GM12878 (cell line): Measurements from ENCODE around the gene AASDH. TPM values are rescaled to one million over a fixed set of nuclear protein-coding genes. Genes with fewer than 3 reads are reported as not detected.

Experiments
- ASH2L ChIP-seq: fragments of 300-600, 200-600 bp; sonication (generic); IDR thresholded peaks from 2 replicates; pipeline ENCODE4 v1.6.1; 2017; ENCODE audit warnings: low read depth, mild to moderate bottlenecking, borderline replicate concordance
- BCLAF1 ChIP-seq: fragments of 450-650 bp; IDR thresholded peaks from 2 replicates; pipeline ENCODE4 v1.6.1; 2017; ENCODE audit warnings: antibody characterized with exemption, mild to moderate bottlenecking, moderate library complexity
- BHLHE40 ChIP-seq, 2 experiments: fragments of 450-650 bp in 1 of 2; IDR thresholded peaks; 2 replicates each; pipeline ENCODE4 v1.6.1; 2011 to 2017; ENCODE audit warnings: low read depth in 2 of 2, borderline replicate concordance in 1 of 2, improper control_type of control experiment in 1 of 2, low read length in 1 of 2, mild to moderate bottlenecking in 1 of 2
- BRCA1 ChIP-seq: IDR thresholded peaks from 2 replicates; pipeline ENCODE4 v1.6.1; 2011; ENCODE audit warnings: low read depth, low read length, improper control_type of control experiment
- CREM ChIP-seq: IDR thresholded peaks from 2 replicates; pipeline ENCODE4 v1.6.1; 2014; ENCODE audit warnings: antibody characterized with exemption, low read depth
- HDGF ChIP-seq: fragments of 450-650 bp; IDR thresholded peaks from 2 replicates; pipeline ENCODE4 v1.6.1; 2016; ENCODE audit warnings: antibody characterized with exemption
- HSF1 ChIP-seq: fragments of 150-350 bp; IDR thresholded peaks from 2 replicates; pipeline ENCODE4 v1.6.1; 2014; ENCODE audit warnings: mild to moderate bottlenecking, low read depth, low read length
- IKZF1 ChIP-seq: fragments of 450-650 bp; conservative IDR thresholded peaks from 2 replicates; pipeline ENCODE4 v1.6.1; 2017; ENCODE audit warnings: antibody characterized with exemption, mild to moderate bottlenecking
- MEF2B ChIP-seq: fragments of 450-650 bp; IDR thresholded peaks from 2 replicates; pipeline ENCODE4 v1.6.1; 2018; ENCODE audit warnings: mild to moderate bottlenecking, moderate library complexity; ENCODE audit not compliant: partially characterized antibody, poor library complexity, severe bottlenecking
- MXI1 ChIP-seq: fragments of 150-350 bp; IDR thresholded peaks from 2 replicates; pipeline ENCODE4 v1.6.1; 2011; ENCODE audit warnings: low read depth, mild to moderate bottlenecking, inconsistent platforms, low read length, improper control_type of control experiment
- NKRF ChIP-seq: fragments of 450-650 bp; conservative IDR thresholded peaks from 2 replicates; pipeline ENCODE4 v1.6.1; 2017; ENCODE audit warnings: mild to moderate bottlenecking, moderate library complexity
- PAX5 ChIP-seq: IDR thresholded peaks from 2 replicates; pipeline ENCODE4 v1.6.1; 2011; ENCODE audit warnings: low read depth, low read length, borderline replicate concordance
- POLR2A ChIP-seq: IDR thresholded peaks from 2 replicates; pipeline ENCODE4 v1.6.1; 2011; ENCODE audit warnings: low read depth, mild to moderate bottlenecking, low read length
- POLR2AphosphoS2 ChIP-seq: IDR thresholded peaks from 2 replicates; pipeline ENCODE4 v1.6.1; 2011; ENCODE audit warnings: low read depth, mild to moderate bottlenecking, low read length, improper control_type of control experiment, moderate library complexity
- RAD51 ChIP-seq: fragments of 450-650 bp; IDR thresholded peaks from 2 replicates; pipeline ENCODE4 v1.6.1; 2016; ENCODE audit warnings: moderate library complexity, mild to moderate bottlenecking, inconsistent platforms
- RB1 ChIP-seq: fragments of 450-650 bp; formaldehyde crosslinking; IDR thresholded peaks from 2 replicates; pipeline ENCODE4 v1.6.1; 2017; ENCODE audit warnings: mild to moderate bottlenecking, borderline replicate concordance
- RUNX3 ChIP-seq: IDR thresholded peaks from 2 replicates; pipeline ENCODE4 v1.6.1; 2012; ENCODE audit warnings: low read length, inconsistent platforms
- SMARCA5 ChIP-seq: fragments of 450-650 bp; IDR thresholded peaks from 2 replicates; pipeline ENCODE4 v1.6.1; 2017; ENCODE audit warnings: mild to moderate bottlenecking
- SP1 ChIP-seq: IDR thresholded peaks from one replicate; pipeline ENCODE4 v1.6.1; 2011; ENCODE audit warnings: low read depth, low read length
- TAF1 ChIP-seq: IDR thresholded peaks from 2 replicates; pipeline ENCODE4 v1.6.1; 2011; ENCODE audit warnings: mild to moderate bottlenecking, low read depth, low read length, borderline replicate concordance
- TCF12 ChIP-seq: IDR thresholded peaks from 2 replicates; pipeline ENCODE4 v1.6.1; 2011; ENCODE audit warnings: low read depth, mild to moderate bottlenecking, low read length
- USF1 ChIP-seq: IDR thresholded peaks from 2 replicates; pipeline ENCODE4 v1.6.1; 2011; ENCODE audit warnings: borderline replicate concordance, low read depth, mild to moderate bottlenecking, moderate library complexity, mixed read lengths, low read length; ENCODE audit not compliant: insufficient read depth; ENCODE audit errors: extremely low read length
- ZBED1 ChIP-seq: IDR thresholded peaks from 2 replicates; pipeline ENCODE4 v1.6.1; 2016; ENCODE audit warnings: borderline replicate concordance
- ZNF207 ChIP-seq: fragments of 450-650 bp; IDR thresholded peaks from 2 replicates; pipeline ENCODE4 v1.6.1; 2014; ENCODE audit warnings: antibody characterized with exemption, mild to moderate bottlenecking, borderline replicate concordance
- polyA plus RNA-seq, 11 experiments: library from polyadenylated mRNA; depleted of rRNA in 4 of 11; unstranded in 6 of 11; stranded (reverse) in 5 of 11; fragments of >200 nt; fragmentation: Nextera tagmentation in 4 of 11; fragmentation: Illumina TruSeq in 1 of 11; extraction: Ambion mirVana in 4 of 11; extraction: Trizol in 1 of 11; gene quantifications; 1 replicate in 1 of 11; 2 replicates in 10 of 11; pipeline versions ENCODE4 v1.2.1 to v1.2.3, GENCODE V29; 2011 to 2016; ENCODE audit warnings: inconsistent platforms in 2 of 11, missing spikeins in 2 of 11, low read depth in 1 of 11
- total RNA-seq, 4 experiments: library from RNA; depleted of rRNA in 3 of 4; stranded (reverse); fragments of >200 nt in 3 of 4; fragmentation: Illumina TruSeq in 1 of 4; extraction: Trizol in 1 of 4; gene quantifications; 2 replicates each; pipeline versions ENCODE4 v1.2.1 to v1.2.3, GENCODE V29; 2013 to 2021

Gene AASDH
- total and polyA plus RNA-seq, 10 of the 15 experiments (the other 5 are each of a cell fraction or from before 2014, with no cell fraction given): 7.3 to 19.1 (median 11.3) TPM

- TF ChIP-seq MEF2B (peak; percentile 62), POLR2A (peak; percentile 94), USF1 (peak; percentile 58), RAD51 (0 out of 2 replicates have a peak, but pooled peaks have one; percentile 12), SMARCA5 (peak; percentile 97), POLR2AphosphoS2 (peak; percentile 57), CREM (peak; percentile 9), NKRF (peak; percentile 90), IKZF1 (peak; percentile 71; the same call in 1 of the 2 replicates), TCF12 (peak; percentile 58; the same call in 1 of the 2 replicates), SP1 (peak; percentile 71), RB1 (no peak; the same call in 1 of the 2 replicates), HSF1 (no peak), BCLAF1 (peak; percentile 89), ZBED1 (peak; percentile 79; the same call in 1 of the 2 replicates), BRCA1 (no peak), ASH2L (peak; percentile 18; the same call in 1 of the 2 replicates), ZNF207 (0 out of 2 replicates have a peak, but pooled peaks have one; percentile 12), HDGF (peak; percentile 96), MXI1 (peak; percentile 88), PAX5 (peak; percentile 16; the same call in 1 of the 2 replicates), RUNX3 (peak; percentile 11; the same call in 1 of the 2 replicates), BHLHE40 (IDR thresholded peaks at IDR 0.05; ENCODE audit: borderline replicate concordance in 1 of 2, low read depth in 2 of 2, low read length in 1 of 2) (peak; percentile 84), TAF1 (peak; percentile 56; the same call in 1 of the 2 replicates)
These were observed 48.0 kb upstream of the AASDH start, which contains the start of gene PPAT (continued) for GRCh38 chr4:56435140-56435926.
